ENCODE results near the gene TXNL1. TPM values are rescaled to one million over a fixed set of nuclear protein-coding genes. Genes with fewer than 3 reads are reported as not detected.
A peak's percentile ranks its signal among the peaks of the same experiment; 100 is the strongest.
"Not testable (repeated sequence)": the region's sequence is repeated elsewhere in the genome, so short reads cannot be mapped to it uniquely, and the experiment has no call there.

TXNL1 gene
- total RNA-seq, 1 experiment from 2014 or later, result 88.8 TPM

DNA sequence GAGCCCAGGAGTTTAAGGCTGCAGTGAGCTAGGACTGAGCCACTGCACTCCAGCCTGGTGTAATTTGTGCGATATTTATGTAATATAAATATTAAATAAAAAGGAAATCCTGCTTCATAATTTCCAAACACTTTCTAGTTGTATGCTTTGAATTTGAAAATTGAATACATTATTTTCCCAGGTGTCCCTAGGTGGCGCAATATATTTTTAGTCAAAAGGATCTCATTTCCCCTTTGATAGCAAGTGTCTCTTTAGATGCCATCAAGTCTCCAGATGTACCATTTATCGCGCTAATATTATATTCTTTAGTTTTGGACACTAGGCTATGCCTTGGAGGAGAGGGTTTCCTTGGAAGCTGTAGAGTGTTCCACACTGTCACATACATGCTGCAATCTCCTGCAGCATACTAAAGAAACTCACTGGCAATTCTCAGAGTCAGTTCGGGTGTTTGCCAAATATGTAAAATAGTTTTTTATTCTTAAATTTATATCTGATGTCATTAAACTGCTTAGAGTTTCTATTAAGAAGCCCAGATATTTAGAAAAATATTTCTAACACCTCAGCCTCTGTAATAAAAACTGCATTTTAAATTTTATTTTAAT is 7.1 kb upstream of the TXNL1 start:
- DNase-seq (ENCODE audit: low read depth), result no peak

DNA sequence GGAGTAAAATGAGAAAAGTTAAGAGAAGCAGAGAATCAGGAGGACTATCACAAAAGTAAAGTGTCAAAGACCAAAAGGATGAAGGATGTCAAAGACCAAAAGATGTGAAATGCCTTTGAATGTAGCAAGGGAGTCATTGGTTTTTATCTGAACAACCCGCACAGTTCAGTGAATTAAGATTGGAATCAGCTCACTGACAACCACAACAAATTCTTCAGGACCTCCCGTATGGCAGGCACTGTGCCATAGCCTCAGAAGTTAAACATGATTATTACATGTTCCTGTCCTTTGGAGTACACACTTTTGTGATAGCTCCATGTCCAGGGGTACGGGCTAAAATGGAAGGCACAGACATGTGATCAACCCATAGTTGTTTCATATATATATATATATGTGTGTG is 5.0 kb upstream of the TXNL1 start:
- DNase-seq (ENCODE audit: low read depth), result no peak

DNA sequence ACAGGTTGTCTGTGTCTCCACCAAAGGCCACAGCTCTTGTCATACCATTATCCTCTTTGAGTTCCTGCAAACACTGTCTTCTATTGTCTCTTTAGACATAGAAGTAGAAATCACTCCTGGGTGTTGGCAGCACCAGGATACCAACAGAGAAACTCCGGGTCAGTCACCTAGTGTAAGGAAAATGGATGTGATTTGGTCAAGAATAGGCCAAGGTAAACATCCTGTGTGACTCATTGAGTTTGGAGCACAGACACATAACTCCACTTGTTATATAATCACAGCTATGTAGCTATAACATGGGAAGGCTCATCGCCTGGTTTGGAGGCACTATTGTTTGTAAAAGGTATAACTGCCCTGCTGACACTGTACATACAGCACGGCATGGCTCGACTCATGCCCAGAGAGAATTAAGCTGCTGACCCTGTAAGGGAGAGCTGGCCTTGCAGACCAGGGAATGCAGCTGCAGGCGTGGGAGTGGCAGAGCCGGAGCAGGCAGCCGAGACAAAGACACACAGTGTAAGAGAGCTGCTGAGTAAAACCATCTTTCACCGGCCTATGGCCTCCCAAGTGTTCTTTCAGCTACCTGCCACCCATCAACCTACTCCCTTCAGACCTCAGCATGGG is 3.4 kb upstream of the TXNL1 start:
- peak; percentile 87 for DNase-seq (ENCODE audit: low read depth)

DNA sequence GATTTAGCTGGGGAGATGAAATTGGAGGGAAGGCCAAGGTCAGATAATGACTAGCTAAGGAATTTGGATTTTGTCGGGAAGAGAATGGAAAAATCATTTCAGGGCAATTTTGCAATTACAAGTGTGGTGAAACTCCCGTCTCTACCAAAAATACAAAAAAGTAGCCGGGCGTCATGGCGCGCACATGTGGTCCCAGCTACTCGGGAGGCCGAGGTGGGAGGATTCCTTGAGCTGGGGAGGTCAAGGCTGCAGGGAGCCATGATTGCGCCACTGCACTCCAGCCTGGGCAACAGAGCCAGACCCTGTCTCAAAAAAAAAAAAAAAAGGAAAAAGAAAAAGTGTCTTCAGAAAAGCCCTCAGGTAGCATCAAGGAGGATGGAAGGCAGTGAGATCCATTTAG is 1.2 kb upstream of the TXNL1 start:
- no peak for DNase-seq (ENCODE audit: low read depth)

DNA sequence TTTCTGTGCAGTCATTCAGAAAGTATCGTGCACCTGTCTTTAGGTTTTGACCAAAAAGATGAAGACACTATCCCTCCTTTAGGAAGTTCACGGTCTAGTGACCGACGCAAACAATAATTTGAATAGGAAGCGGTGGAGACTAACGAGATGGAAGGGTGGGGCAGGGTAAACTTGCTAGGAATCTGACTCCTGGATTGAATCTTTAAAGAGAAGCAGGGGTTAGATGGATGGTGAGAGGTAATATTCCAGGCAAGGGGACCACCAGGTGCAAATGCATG is 651 bp upstream of the TXNL1 start:
- DNase-seq (ENCODE audit: low read depth), result no peak

DNA sequence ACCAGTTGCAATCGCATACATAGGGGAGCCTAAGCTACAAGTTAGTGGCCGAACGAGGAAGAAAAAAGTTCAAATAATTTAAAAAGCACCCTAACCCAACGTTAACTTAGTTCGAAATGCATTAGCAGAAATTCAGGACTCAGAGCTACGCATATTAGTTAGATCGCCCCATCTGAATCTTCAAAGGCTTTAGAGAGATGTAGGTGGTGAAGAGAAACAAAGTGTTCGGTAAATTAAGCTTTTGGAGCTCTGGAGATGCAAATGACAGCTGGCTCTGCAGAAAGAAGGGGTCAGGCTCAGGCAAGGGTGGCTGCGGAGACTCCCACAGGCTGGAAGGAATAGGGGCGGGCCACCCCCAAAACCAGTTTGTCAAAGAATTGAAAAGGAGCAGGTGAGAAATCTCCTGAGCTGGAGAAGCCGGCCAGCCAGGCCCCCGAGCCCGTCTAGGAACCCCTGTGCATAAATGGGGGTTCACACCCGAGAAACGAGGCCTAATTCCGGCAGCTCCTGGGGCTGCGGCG is 621 bp downstream of the TXNL1 start:
- no peak for DNase-seq (ENCODE audit: low read depth)

DNA sequence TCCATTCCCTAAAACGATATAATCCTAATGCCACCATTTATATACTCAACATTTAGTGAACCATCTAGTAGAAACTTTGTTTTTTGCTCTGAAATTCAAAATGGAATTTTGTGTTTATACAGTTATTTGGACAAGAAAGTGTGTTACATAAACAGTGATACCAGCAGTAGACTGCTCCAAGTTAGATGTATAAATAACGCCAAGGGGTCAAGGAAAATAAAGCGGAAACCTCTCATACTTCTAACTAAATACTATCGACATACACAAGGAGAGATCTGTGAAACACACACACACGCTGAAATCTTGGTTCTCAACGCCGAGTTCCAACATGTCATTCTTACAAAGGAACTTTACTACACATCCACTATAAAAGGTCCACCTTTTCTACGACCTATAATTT is 1.2 kb downstream of the TXNL1 start:
- DNase-seq (ENCODE audit: low read depth), result peak; percentile 11

DNA sequence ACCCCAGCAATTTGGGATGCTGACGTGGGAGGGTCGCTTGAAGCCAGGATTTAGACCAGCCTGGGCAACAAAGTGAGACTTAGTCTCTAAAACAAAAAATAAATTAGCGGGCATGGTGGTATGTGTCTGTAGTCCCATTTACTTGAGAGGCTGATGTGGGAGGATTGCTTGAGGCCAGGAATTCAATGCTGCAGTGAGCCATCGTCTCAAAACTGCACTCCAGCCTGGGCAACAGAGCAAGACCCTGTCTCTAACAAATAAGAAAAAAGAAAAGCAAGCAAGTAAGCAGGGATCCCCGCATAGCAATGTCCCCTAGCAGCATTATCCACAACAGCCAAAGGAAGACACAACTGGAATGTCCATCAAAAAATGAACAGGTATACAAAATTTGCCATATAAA is 3.4 kb downstream of the TXNL1 start:
- DNase-seq (ENCODE audit: low read depth), result no peak

DNA sequence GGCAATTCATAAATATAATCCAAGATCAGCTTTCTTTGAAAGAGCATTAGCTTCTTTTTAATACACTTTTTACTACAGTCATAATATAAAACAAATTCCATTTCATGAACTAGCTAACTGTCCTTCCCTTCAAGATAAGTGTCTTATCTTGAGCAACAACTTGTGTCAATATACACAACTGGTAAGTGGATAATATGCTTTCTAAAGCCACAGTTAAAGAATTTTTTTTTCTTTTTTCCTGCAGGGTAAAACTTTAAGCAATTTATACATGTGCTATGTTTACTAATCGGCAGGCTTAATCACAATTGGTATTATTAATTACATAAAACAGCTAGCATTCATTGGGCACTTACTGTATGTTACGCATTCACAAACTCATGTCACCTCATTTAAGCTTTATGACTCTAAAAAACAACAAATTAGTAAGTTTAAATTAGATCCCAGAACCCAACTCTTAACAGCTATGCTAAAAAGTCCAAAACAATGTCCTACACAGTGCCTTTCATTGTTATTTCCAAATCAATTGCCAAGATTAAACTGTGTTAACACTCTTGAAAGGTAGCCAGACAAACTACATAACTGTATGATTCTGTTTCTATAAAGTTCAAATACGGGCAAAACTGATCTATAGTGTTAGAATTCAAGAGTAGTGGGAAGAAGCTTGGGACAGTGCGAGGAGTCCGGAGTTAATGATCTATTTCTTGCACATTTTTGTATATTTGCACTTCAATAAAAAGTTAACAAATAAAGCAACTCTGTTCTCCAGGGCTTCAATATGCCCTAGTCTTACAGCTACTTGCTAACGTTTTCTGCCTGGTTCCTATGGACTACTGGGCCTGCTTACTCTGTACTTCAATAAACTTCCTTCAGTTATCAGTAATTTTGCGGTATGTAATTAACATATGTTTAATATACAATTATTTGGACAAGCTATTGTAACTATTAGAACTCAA is 6.0 kb downstream of the TXNL1 start:
- no peak for DNase-seq (ENCODE audit: low read depth)

DNA sequence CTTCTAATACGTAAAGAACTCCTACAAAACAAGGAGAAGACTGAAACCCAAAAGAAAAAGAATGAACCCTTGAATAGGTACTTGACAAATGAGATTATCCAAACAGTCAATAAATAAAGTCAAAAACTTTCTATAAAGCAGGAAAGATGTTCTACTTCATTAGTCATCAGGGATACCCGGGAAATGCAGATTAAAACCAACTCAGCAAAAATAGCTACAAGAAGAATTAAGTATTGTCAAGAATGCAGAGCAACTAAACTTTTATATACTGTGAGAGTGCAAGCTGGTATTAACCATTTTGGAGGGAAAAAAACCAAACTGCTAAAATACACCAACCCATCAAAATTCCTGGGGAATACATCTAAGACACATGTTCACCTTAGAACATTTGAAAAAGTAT is 10.4 kb downstream of the TXNL1 start:
- no peak for DNase-seq (ENCODE audit: low read depth)

DNA sequence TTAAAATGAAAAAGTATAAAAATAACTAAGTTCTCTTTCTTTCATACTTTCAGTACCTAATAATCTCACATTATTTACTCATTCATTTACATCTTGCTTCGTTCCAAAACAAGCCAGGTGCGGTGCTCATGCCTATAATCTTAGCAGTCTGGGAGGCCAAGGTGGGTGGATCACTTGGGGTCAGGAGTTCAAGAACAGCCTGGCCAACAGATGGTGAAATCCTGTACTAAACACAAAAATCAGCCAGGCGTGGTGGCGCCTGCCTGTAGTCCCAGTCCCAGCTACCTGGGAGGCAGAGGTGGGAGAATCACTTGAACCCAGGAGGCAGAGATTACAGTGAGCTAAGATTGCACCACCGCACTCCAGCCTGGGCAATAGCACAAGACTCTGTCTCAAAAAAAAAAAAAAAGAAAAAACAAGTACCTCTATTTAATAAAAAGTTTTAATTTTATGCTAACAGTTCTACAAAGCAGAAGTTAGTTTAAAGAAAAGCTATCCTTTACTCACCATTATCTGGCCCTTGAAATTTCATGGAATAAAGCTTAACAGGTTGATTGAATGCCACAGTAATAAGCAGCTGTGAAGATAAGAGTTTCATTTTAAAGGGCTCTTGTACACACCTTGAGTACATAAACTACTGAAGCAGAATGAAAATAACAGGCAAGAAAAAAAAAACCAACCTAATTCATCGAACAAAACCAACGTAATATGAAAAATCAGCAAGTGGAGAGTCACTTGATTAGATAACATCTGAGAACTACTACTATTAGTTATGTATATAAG is 22.5 kb downstream of the TXNL1 start:
- DNase-seq (ENCODE audit: low read depth), result no peak

DNA sequence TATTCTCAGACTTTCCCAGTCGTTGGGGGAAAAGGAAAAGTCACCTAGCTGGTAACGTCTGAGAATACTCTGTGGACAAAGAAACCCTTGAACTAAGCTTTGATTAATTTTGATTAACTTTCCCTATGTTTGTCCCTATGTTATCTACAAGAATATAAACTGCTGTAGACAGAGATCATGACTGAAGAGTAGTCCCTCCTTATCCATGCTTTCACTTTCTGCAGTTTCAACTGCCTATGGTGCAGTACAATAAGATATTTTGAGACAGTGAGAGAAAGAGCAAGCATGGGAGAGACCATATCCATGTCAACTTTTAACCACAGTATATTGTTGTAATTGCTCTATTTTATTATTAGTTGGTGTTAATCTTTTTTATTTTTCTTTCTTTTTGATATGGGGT is 31.8 kb downstream of the TXNL1 start:
- no peak for DNase-seq (ENCODE audit: low read depth)

DNA sequence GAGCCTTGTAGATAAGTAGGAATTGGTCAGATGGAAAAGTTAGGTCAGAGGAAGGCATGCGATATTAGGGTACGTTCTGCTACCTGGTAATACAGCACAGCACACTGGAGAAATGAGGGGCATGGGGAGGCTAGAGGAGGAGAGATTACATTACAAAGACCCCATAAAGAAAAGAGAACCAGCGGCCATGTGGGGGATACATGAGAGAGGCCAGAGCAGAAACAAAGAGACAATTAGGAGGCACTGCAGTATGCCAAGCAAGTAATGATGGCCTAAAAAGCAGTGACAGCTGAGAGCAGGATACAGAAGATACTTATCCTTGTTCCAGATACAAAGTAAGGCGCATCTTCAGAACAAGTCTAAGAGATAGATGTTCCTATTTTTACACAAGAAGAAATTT is 40.0 kb downstream of the TXNL1 start:
- DNase-seq (ENCODE audit: low read depth), result no peak

DNA sequence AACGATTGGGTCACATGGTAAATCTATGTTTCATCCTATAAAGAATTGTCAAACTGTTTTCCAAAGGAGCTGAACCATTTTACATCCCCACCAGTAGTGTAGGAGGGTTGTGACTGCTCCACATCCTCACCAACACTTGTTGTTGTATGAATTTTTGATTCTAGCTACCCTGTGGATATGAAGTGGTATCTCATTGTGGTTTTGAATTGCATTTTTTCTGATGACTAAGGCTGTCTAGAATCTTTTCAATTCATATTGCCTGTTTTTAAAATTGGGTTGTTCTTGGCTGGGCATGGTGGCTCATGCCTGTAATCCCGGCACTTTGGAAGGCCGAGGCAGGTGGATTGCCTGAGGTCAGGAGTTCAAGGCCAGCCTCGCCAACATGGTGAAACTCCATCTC is 44.5 kb downstream of the TXNL1 start:
- DNase-seq (ENCODE audit: low read depth), result peak; percentile 81

DNA sequence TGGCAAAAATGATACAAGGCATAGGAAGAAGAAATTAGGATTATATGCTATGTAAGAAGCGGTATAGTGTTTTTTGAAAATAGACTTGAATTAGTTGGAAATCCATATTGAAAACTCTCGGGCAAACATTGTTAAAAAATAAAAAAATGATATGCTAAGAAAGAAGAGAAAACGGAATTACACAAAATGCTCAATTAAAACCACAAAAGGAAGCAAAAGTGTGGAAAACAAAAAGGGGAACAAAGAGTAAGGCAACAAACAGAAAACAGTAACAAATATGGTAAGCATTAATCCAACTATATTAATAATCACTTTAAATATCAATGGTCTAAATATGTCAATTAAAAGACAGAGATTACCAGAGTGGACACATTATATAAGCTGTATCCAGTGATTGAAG is 58.4 kb downstream of the TXNL1 start:
- DNase-seq (ENCODE audit: low read depth), result no peak

DNA sequence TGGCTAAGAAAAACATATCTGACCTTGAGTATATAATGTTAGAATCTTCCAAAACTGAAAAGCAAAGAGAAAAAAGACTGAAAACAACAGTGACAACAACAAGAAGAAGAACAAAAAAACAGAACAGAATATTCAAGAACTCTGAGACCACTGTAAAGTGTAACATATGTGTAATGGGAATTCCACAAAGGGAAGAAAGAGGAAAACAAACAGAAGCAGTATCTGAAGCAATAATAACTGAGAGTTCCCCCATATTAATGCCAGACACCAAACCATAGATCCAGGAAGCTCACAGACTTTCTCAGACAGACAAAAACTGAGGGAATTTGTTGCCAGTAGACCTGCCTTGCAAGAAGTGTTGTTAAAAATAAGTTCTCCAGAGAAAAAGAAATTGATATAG is 58.9 kb downstream of the TXNL1 start:
- no peak for DNase-seq (ENCODE audit: low read depth)

DNA sequence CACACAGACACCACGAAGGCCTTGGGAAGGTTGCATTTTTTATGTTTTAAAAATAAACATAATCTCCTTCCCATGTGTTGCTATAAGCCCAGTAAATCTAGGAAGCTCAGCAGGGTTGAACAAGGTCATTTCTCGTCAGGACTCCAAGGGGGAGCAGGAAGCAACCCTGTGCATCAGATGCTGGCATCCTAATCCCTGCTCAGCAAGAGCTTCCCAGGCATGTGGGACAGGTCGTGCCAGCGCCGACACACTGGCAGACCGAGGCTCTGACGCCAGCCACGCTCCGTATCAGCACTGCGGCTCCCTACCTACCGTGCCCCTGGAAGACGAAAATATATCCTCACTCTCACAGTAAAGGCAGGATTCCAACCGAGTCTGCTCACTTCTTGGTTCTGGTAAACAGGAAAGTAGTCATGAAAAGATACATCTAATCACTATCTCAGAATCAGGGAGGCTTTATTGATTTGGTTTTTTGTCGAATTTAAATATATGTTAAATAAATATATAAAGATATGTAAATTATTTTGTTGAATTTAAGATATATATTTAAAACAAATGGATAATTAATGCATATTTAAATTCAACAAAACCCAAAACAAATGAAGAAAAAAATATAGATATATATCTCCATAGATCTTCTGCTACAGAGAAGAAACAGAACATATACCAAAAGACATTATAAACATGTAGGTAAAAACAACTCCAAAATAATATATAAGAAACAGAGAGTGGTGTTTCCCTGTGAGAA is 61.4 kb downstream of the TXNL1 start:
- peak; percentile 11 for DNase-seq (ENCODE audit: low read depth)

DNA sequence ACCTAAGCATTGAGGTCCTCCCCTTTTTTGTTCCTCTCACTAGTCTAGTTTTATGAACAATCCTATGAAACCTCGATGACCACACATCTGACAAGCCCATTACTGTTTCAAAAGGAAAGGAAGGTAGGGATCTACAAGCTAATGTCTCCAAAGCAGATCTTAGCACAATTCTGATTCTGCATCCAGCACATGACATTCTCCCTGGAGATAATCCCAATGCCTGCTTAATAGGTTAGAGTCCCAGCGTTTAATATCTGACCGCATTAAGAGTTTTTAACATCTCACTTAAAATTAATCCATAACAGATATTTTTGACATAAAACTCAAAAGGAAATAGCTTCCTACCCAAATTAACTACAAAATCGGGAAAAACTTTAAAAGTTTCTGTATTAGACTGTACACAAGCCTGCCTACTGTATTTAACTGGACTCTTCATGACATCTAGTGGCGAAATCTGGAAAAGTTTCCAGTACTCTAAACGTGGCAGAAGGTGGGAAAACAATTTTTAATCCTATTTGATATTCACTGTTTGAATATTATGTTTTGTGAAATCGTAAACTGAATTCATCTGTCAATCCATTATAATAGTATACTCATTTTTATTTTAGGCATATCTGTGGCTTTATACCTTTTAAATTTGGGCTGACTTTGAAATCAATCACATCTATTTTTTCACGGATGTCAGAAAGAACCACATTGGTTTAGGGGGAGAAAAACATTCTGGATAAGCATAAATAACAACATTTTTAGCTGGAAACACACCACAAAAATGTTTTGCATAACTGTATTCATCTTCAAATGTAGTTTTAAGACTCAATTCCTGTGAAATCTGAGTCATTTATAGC is 62.4 kb downstream of the TXNL1 start:
- peak; percentile 48 for DNase-seq (ENCODE audit: low read depth)

DNA sequence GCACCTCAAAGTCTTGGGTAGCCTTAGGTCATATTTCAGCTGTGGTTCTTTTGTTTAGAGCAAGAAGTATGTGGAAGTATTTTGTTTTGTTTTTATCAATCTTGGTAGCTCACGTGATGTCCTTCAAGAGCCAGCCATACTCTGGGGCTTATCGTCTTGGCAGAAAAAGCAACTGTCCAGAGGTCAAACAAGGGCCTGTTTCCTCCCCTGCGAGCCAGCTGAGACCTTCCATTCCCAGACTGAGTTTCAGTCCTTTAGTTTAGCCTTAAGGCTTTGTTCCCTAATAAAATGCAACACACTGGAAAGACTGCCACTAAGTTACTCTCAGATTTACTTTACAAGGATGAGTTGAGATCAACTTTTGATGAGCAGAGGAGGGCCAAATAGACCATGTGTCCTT is 63.5 kb downstream of the TXNL1 start:
- DNase-seq (ENCODE audit: low read depth), result no peak

DNA sequence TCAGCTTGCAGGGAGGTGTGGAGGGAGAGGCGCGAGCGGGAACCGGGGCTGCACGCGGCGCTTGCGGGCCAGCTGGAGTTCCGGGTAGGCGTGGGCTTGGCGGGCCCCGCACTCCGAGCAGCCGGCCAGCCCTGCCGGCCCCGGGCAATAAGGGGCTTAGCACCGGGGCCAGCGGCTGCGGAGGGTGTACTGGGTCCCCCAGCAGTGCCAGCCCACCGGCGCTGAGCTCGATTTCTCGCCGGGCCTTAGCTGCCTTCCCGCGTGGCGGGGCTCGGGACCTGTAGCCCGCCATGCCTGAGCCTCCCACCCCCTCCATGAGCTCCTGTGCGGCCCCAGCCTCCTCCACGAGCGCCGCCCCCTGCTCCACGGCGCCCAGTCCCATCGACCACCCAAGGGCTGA is 66.1 kb downstream of the TXNL1 start:
- not testable (repeated sequence) for DNase-seq (ENCODE audit: low read depth)
